SK-N-SH (cell line): ENCODE measurements around the gene SEMA4F. TPM values are rescaled to one million over a fixed set of nuclear protein-coding genes. Genes with fewer than 3 reads are reported as not detected.

Source experiments
- CTCF ChIA-PET: fragments of 300-600, 350-600 bp; formaldehyde crosslinking; extraction: SDS; loops from one replicate; lab custom pipeline; 2021; lab: Yijun Ruan, JAX
- POLR2A ChIA-PET: fragments of 350-600 bp; sonication (Branson Sonifier 250); formaldehyde crosslinking; extraction: SDS; loops from one replicate; lab custom pipeline; 2020; ENCODE audit warnings: antibody characterized with exemption, inconsistent platforms; lab: Yijun Ruan, JAX
- DNase-seq: peaks from one replicate; pipeline ENCODE4 v3.0.0; 2012
- H2AFZ ChIP-seq: fragments of 200-600 bp; sonication (generic); 2 replicates; pipeline ENCODE4 v1.8.1; 2016; ENCODE audit warnings: antibody characterized with exemption, mild to moderate bottlenecking, low read depth
- H3F3A ChIP-seq: fragments of 200-600 bp; sonication (generic); replicated peaks from 2 replicates; pipeline ENCODE3; 2016; ENCODE audit warnings: antibody characterized with exemption, mild to moderate bottlenecking; ENCODE audit not compliant: insufficient read depth
- H3K27ac ChIP-seq, 2 experiments: fragments of 200-500 bp in 1 of 2; fragments of 200-600 bp in 1 of 2; sonication (Bioruptor generic) in 1 of 2; sonication (generic), shearing (Covaris generic) in 1 of 2; 2 replicates each; pipeline versions ENCODE4 v1.5.1 to v1.6.1; 2014 to 2016; ENCODE audit warnings: low read depth in 2 of 2, inconsistent platforms in 1 of 2, low read length in 1 of 2, mild to moderate bottlenecking in 1 of 2, mixed read lengths in 1 of 2
- H3K27me3 ChIP-seq: fragments of 200-600 bp; sonication (generic), shearing (Covaris generic); 2 replicates; pipeline ENCODE4 v1.6.1; 2016; ENCODE audit warnings: mixed run types; ENCODE audit not compliant: insufficient read depth
- H3K36me3 ChIP-seq, 2 experiments: fragments of 200-500 bp in 1 of 2; fragments of 200-600 bp in 1 of 2; sonication (Bioruptor generic) in 1 of 2; sonication (generic) in 1 of 2; replicated peaks in 1 of 2; 2 replicates each; pipeline versions ENCODE3 to v1.5.1; 2014 to 2016; ENCODE audit warnings: low read length in 1 of 2, mild to moderate bottlenecking in 1 of 2; ENCODE audit not compliant: insufficient read depth in 2 of 2, control insufficient read depth in 1 of 2
- H3K4me1 ChIP-seq, 2 experiments: fragments of 200-500 bp in 1 of 2; fragments of 200-600 bp in 1 of 2; sonication (Bioruptor generic) in 1 of 2; sonication (generic), shearing (Covaris generic) in 1 of 2; 2 replicates each; pipeline versions ENCODE4 v1.5.1 to v1.6.1; 2014 to 2016; ENCODE audit warnings: low read depth in 1 of 2, low read length in 1 of 2, mixed run types in 1 of 2; ENCODE audit not compliant: insufficient read depth in 2 of 2, control insufficient read depth in 1 of 2
- H3K4me2 ChIP-seq: fragments of 200-600 bp; sonication (generic), shearing (Covaris generic); 2 replicates; pipeline ENCODE4 v1.6.1; 2017; ENCODE audit warnings: mixed run types
- H3K4me3 ChIP-seq, 2 experiments: fragments of 200-500 bp in 1 of 2; fragments of 200-600 bp in 1 of 2; sonication (Bioruptor generic) in 1 of 2; sonication (generic), shearing (Covaris generic) in 1 of 2; 2 replicates each; pipeline versions ENCODE4 v1.5.1 to v1.8.1; 2014 to 2016; ENCODE audit warnings: low read depth in 2 of 2, inconsistent platforms in 1 of 2, low read length in 1 of 2, mild to moderate bottlenecking in 1 of 2, mixed read lengths in 1 of 2, moderate library complexity in 1 of 2
- H3K79me2 ChIP-seq: fragments of 200-600 bp; sonication (generic); 2 replicates; pipeline ENCODE4 v1.8.1; 2017; ENCODE audit warnings: mild to moderate bottlenecking; ENCODE audit not compliant: insufficient read depth
- H3K9ac ChIP-seq: fragments of 200-600 bp; sonication (generic); 2 replicates; pipeline ENCODE4 v1.6.1; 2017; ENCODE audit warnings: mixed run types
- H3K9me2 ChIP-seq: fragments of 200-600 bp; sonication (generic); 2 replicates; pipeline ENCODE4 v1.6.1; 2017; ENCODE audit warnings: mixed run types
- H3K9me3 ChIP-seq: fragments of 200-600 bp; sonication (generic); 2 replicates; pipeline ENCODE4 v1.6.1; 2017; ENCODE audit warnings: mixed run types, mild to moderate bottlenecking, moderate library complexity
- H4K20me1 ChIP-seq: fragments of 200-600 bp; sonication (generic); 2 replicates; pipeline ENCODE4 v1.6.1; 2017; ENCODE audit warnings: mild to moderate bottlenecking, mixed run types; ENCODE audit not compliant: insufficient read depth
- EZH2phosphoT487 ChIP-seq: fragments of 200-600 bp; sonication (generic); IDR thresholded peaks from 2 replicates; pipeline ENCODE4 v1.6.1; 2017; ENCODE audit warnings: low read depth, mixed run types, mild to moderate bottlenecking, antibody characterized with exemption, moderate library complexity, borderline replicate concordance
- FOSL2 ChIP-seq: IDR thresholded peaks from 2 replicates; pipeline ENCODE4 v1.4.0; 2012; ENCODE audit warnings: low read depth, mild to moderate bottlenecking, moderate library complexity, borderline replicate concordance
- FOXJ3 ChIP-seq: sonication (generic); formaldehyde crosslinking; IDR thresholded peaks from 2 replicates; pipeline ENCODE4 v1.5.1; 2020; ENCODE audit warnings: mild to moderate bottlenecking, missing genetic modification reagents
- GABPA ChIP-seq: IDR thresholded peaks from 2 replicates; pipeline ENCODE4 v1.4.0; 2012; ENCODE audit warnings: low read depth, mild to moderate bottlenecking
- GATA2 ChIP-seq: sonication (generic); formaldehyde crosslinking; IDR thresholded peaks from 2 replicates; pipeline ENCODE4 v1.5.0; 2020; ENCODE audit warnings: mild to moderate bottlenecking, missing genetic modification reagents
- NFIC ChIP-seq: IDR thresholded peaks from 2 replicates; pipeline ENCODE4 v1.4.0; 2012; ENCODE audit warnings: borderline replicate concordance
- NRF1 ChIP-seq: IDR thresholded peaks from 2 replicates; pipeline ENCODE4 v1.6.1; 2012; ENCODE audit warnings: low read depth, mild to moderate bottlenecking, low read length
- RCOR1 ChIP-seq: fragments of 150-350 bp; IDR thresholded peaks from 2 replicates; pipeline ENCODE4 v1.6.1; 2017; ENCODE audit warnings: antibody characterized with exemption, low read length
- RFX5 ChIP-seq: IDR thresholded peaks from 2 replicates; pipeline ENCODE4 v1.6.1; 2012; ENCODE audit warnings: mild to moderate bottlenecking, improper control_type of control experiment, low read length
- RXRA ChIP-seq: IDR thresholded peaks from 2 replicates; pipeline ENCODE4 v1.4.0; 2012; ENCODE audit warnings: low read depth, mild to moderate bottlenecking, borderline replicate concordance
- SIN3A ChIP-seq: IDR thresholded peaks from 2 replicates; pipeline ENCODE4 v1.6.1; 2012; ENCODE audit warnings: low read depth, mild to moderate bottlenecking, low read length, moderate library complexity, borderline replicate concordance
- SMC3 ChIP-seq: IDR thresholded peaks from 2 replicates; pipeline ENCODE4 v1.6.1; 2012; ENCODE audit warnings: low read depth, low read length, improper control_type of control experiment
- TCF12 ChIP-seq: IDR thresholded peaks from 2 replicates; pipeline ENCODE4 v1.4.0; 2012
- USF1 ChIP-seq: IDR thresholded peaks from 2 replicates; pipeline ENCODE4 v1.4.0; 2012; ENCODE audit warnings: low read depth, borderline replicate concordance
- YY1 ChIP-seq: IDR thresholded peaks from 2 replicates; pipeline ENCODE4 v1.4.0; 2012; ENCODE audit warnings: low read depth, mild to moderate bottlenecking
- WGBS: methylation state at CpG from one replicate; pipeline ENCODE4 v1.1.6; 2017; ENCODE audit warnings: low lambda C conversion rate; 5-methylcytosine and 5-hydroxymethylcytosine counted together
- polyA plus RNA-seq, 3 experiments: library from polyadenylated mRNA; depleted of rRNA; stranded (reverse); fragments of >200 nt; gene quantifications; 2 replicates each; pipeline ENCODE4 v1.2.3, GENCODE V29; 2012
- TF ChIP-seq, protein P1 (sequence below): fragments of 150-350 bp; IDR thresholded peaks from 2 replicates; pipeline ENCODE4 v1.6.1; 2017; ENCODE audit warnings: antibody characterized with exemption, low read length, low read depth, borderline replicate concordance
- TF ChIP-seq, protein P2 (sequence below): IDR thresholded peaks from 2 replicates; pipeline ENCODE4; 2012

Gene SEMA4F
- polyA plus RNA-seq, 1 of the 3 experiments (the other 2 are of a cell fraction), result 17.3 TPM

DNA sequence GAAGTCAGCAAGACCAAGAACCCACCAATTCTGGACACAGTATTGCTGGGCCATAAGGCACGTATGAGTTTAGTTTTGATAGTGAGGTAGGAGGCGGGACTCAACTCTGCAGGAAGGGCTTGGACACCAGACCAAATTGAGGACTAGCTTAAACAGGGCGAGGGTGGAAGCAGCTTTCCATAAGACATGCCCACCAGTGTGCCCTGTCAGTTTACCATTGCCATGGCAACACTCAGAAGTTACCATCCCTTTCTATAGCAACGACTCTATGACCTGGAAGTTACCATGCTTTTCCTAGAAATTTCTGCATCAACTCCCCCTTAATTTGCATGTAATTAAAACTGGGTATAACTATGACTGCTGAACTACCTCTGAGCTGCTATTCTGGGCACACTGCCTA is 8.7 kb upstream of the SEMA4F start (continued):
- TF ChIP-seq GABPA (no peak), NFIC (no peak), SMC3 (no peak), USF1 (no peak), FOXJ3 (CRISPR knock-in tag) (no peak)
- TF ChIP-seq, protein P1, sequence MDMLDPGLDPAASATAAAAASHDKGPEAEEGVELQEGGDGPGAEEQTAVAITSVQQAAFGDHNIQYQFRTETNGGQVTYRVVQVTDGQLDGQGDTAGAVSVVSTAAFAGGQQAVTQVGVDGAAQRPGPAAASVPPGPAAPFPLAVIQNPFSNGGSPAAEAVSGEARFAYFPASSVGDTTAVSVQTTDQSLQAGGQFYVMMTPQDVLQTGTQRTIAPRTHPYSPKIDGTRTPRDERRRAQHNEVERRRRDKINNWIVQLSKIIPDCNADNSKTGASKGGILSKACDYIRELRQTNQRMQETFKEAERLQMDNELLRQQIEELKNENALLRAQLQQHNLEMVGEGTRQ, result no peak
- TF ChIP-seq, all 33 proteins: peak for 0

DNA sequence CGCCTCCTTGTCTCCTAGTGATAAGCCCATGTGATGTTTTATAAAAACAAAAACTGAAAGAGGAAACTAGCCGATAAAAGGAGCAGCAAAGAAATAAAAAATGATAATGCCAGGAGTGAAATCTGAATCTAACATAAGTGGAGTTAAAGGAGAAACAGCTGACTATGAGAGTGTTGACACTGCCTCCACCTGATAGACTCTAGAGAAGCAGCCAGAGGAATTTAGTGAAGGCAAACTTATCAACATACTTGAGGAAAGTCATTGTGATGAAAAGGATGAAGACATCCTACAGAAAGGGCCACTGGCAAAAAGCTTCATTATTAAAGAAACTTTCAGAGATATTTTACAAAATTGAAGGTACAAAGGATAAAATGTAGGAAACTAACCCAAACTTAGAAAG is 7.8 kb upstream of the SEMA4F start:
- Histone ChIP-seq H3K9me3 (no peaks in the 10 kb centered on the region), H3K27me3 (no peaks in the 10 kb centered on the region)
- TF ChIP-seq NFIC, result no peak
- TF ChIP-seq, protein P2, sequence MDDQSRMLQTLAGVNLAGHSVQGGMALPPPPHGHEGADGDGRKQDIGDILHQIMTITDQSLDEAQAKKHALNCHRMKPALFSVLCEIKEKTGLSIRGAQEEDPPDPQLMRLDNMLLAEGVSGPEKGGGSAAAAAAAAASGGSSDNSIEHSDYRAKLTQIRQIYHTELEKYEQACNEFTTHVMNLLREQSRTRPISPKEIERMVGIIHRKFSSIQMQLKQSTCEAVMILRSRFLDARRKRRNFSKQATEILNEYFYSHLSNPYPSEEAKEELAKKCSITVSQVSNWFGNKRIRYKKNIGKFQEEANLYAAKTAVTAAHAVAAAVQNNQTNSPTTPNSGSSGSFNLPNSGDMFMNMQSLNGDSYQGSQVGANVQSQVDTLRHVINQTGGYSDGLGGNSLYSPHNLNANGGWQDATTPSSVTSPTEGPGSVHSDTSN, result no peak
- TF ChIP-seq RFX5, result no peak
- TF ChIP-seq EZH2phosphoT487, result no peak
- no peak for TF ChIP-seq NRF1
- TF ChIP-seq, protein P1, result no peak
- no peak for TF ChIP-seq TCF12
- TF ChIP-seq USF1, result no peak
- no peak for TF ChIP-seq RXRA
- no peak for TF ChIP-seq GATA2
- TF ChIP-seq YY1, result no peak
- TF ChIP-seq RCOR1, result no peak
- TF ChIP-seq SIN3A, result no peak
- no peak for TF ChIP-seq SMC3
- TF ChIP-seq FOSL2, result no peak
- TF ChIP-seq, all 33 proteins: peak for 0
- peaks cover 9% of the 10 kb centered on the region for H3F3A ChIP-seq
- H3K36me3 ChIP-seq, result no peaks in the 10 kb centered on the region
- POLR2A ChIA-PET, result no interaction called here
- H2AFZ ChIP-seq, result no peak overlapping the region
- no peak overlapping the region for H3K9ac ChIP-seq
- H3K4me2 ChIP-seq, result no peak overlapping the region
- WGBS, result 76% methylated on average over 2 of the region's 2 CpGs
- no peak for DNase-seq
- no peaks in the 10 kb centered on the region for H3K79me2 ChIP-seq
- H3K4me1 ChIP-seq, result no peaks in the 10 kb centered on the region
- CTCF ChIA-PET, result interaction anchor here (0.7 kb wide), 1 partner anchor 994 kb away, joined by 3 read pairs; no protein-coding TSS in a partner anchor
- H3K9me2 ChIP-seq, result no peaks in the 10 kb centered on the region
- no peaks in the 10 kb centered on the region for H4K20me1 ChIP-seq
- H3K4me3 ChIP-seq, result no peak overlapping the region
- no peak overlapping the region for H3K27ac ChIP-seq
